ENCODE measurements around the gene IFITM10.

GRCh38 chr11:1745701-1746320 is 4.6 kb downstream of the IFITM10 start:
- TF ChIP-seq SPI1 (IDR thresholded peaks at IDR 0.05; ENCODE audit: low read depth, low read length) (no peak), POLR2A (IDR thresholded peaks at IDR 0.05; ENCODE audit: low read depth, low read length) (no peak)

Data from GM12891 (cell line).